Measurements from ENCODE around the gene ATXN10.

- TF ChIP-seq CTCF (conservative IDR thresholded peaks at IDR 0.05; ENCODE audit: low read length) (no peak), EZH2phosphoT487 (IDR thresholded peaks at IDR 0.05; ENCODE audit: borderline replicate concordance) (no peak)
Measured at GRCh38 chr22:45645150-45645525, 26.5 kb upstream of the ATXN10 start.
